ENCODE results near the gene C10orf95.

- TF ChIP-seq EZH2phosphoT487 (IDR thresholded peaks at IDR 0.05) (no peak), CTCF (IDR thresholded peaks at IDR 0.05) (no peak)
Observed at GRCh38 chr10:102475451-102476040, 24.2 kb upstream of the C10orf95 start.

All from neural progenitor cell (in vitro differentiated cells).